Keratinocyte (primary cell): Measurements from ENCODE around the gene EEF1AKMT1. TPM values are rescaled to one million over a fixed set of nuclear protein-coding genes. Genes with fewer than 3 reads are reported as not detected.
A peak's percentile ranks its signal among the peaks of the same experiment; 100 is the strongest.

Source experiments
- DNase-seq: peaks from one replicate; pipeline ENCODE4 v3.0.0-alpha.2; 2011; ENCODE audit warnings: low read depth, missing footprints, low spot score
- FAIRE-seq: peaks from 2 replicates; lab custom pipeline; 2011; peaks lifted over from hg19 to GRCh38; lab: Jason Lieb, UNC
- H2AFZ ChIP-seq: 2 replicates; pipeline ENCODE4 v1.6.0; 2012; ENCODE audit warnings: low read length, control low read depth, inconsistent platforms; ENCODE audit not compliant: control insufficient read depth
- H3K27ac ChIP-seq: 2 replicates; pipeline ENCODE4 v1.5.1; 2011; ENCODE audit warnings: low read length; ENCODE audit not compliant: control insufficient read depth, insufficient read depth
- H3K27me3 ChIP-seq: 3 replicates; pipeline ENCODE4 v1.6.0; 2011; ENCODE audit warnings: low read length; ENCODE audit not compliant: control insufficient read depth, insufficient read depth; ENCODE audit errors: extremely low read depth
- H3K36me3 ChIP-seq, 2 experiments: 2 replicates in 1 of 2; 3 replicates in 1 of 2; pipeline ENCODE4 v1.5.1; 2011; ENCODE audit warnings: low read length in 2 of 2, mild to moderate bottlenecking in 1 of 2; ENCODE audit not compliant: control insufficient read depth in 2 of 2, insufficient read depth in 2 of 2; ENCODE audit errors: extremely low read depth in 1 of 2
- H3K4me1 ChIP-seq: 3 replicates; pipeline ENCODE4 v1.5.1; 2011; ENCODE audit warnings: low read length; ENCODE audit not compliant: control insufficient read depth, insufficient read depth; ENCODE audit errors: extremely low read depth
- H3K4me2 ChIP-seq: 3 replicates; pipeline ENCODE4 v1.6.0; 2011; ENCODE audit warnings: low read depth, low read length; ENCODE audit not compliant: control insufficient read depth, insufficient read depth; ENCODE audit errors: extremely low read depth
- H3K4me3 ChIP-seq, 3 experiments: fragments of 200-600 bp in 1 of 3; sonication (generic) in 1 of 3; 2 replicates in 2 of 3; 3 replicates in 1 of 3; pipeline ENCODE4 v1.5.1; 2011 to 2016; ENCODE audit warnings: low read length in 3 of 3, mild to moderate bottlenecking in 3 of 3, control low read depth in 2 of 3, inconsistent platforms in 1 of 3, low read depth in 1 of 3, mixed read lengths in 1 of 3, mixed run types in 1 of 3, moderate library complexity in 1 of 3; ENCODE audit not compliant: control insufficient read depth in 2 of 3, insufficient read depth in 2 of 3; ENCODE audit errors: extremely low read depth in 1 of 3
- H3K79me2 ChIP-seq: 2 replicates; pipeline ENCODE4 v1.6.0; 2012; ENCODE audit warnings: low read length; ENCODE audit not compliant: control insufficient read depth, insufficient read depth
- H3K9ac ChIP-seq: 3 replicates; pipeline ENCODE4 v1.6.0; 2011; ENCODE audit warnings: low read length; ENCODE audit not compliant: control insufficient read depth, insufficient read depth; ENCODE audit errors: extremely low read depth
- H3K9me1 ChIP-seq: 3 replicates; pipeline ENCODE4 v1.6.0; 2011; ENCODE audit warnings: low read length; ENCODE audit not compliant: control insufficient read depth, insufficient read depth; ENCODE audit errors: extremely low read depth
- H3K9me3 ChIP-seq: 2 replicates; pipeline ENCODE4 v1.5.1; 2012; ENCODE audit warnings: low read depth, low read length; ENCODE audit not compliant: control insufficient read depth
- H4K20me1 ChIP-seq: 3 replicates; pipeline ENCODE4 v1.6.0; 2011; ENCODE audit warnings: low read length; ENCODE audit not compliant: control insufficient read depth, insufficient read depth; ENCODE audit errors: extremely low read depth
- CTCF ChIP-seq, 3 experiments: IDR thresholded peaks in 1 of 3; conservative IDR thresholded peaks in 1 of 3; optimal IDR thresholded peaks in 1 of 3; 2 replicates in 2 of 3; 3 replicates in 1 of 3; pipeline versions ENCODE3 to v1.5.1; 2011; ENCODE audit warnings: low read length in 3 of 3, mild to moderate bottlenecking in 3 of 3, moderate library complexity in 2 of 3, control low read depth in 1 of 3, inconsistent platforms in 1 of 3; ENCODE audit not compliant: insufficient read depth in 2 of 3; ENCODE audit errors: extremely low read depth in 1 of 3
- EZH2 ChIP-seq: IDR thresholded peaks from one replicate; pipeline ENCODE4 v1.6.1; 2012; ENCODE audit warnings: inconsistent platforms, mild to moderate bottlenecking, low read length, moderate library complexity
- dilution Hi-C: fragments of 300-500 bp; cut with MboI; formaldehyde crosslinking; loops from one replicate; pipeline ENCODE4 v1.7.0; 2020; ENCODE audit warnings: low sequenced_read_pairs; ENCODE audit not compliant: extremely low pct_ligation_motif_present
- polyA plus RNA-seq, 5 experiments: library from polyadenylated mRNA; depleted of rRNA in 3 of 5; stranded (reverse) in 3 of 5; stranded (forward) in 1 of 5; unstranded in 1 of 5; fragments of >200 nt; gene quantifications; 1 replicate in 1 of 5; 2 replicates in 3 of 5; 3 replicates in 1 of 5; pipeline versions ENCODE4 v1.2.1 to v1.2.3, GENCODE V29; 2011 to 2012; ENCODE audit warnings: missing spikeins in 2 of 5, low read depth in 1 of 5, low replicate concordance in 1 of 5

The EEF1AKMT1 gene
- polyA plus RNA-seq, 1 donor (not counting 4 experiments of a cell fraction or from before 2014, with no cell fraction given) = 10.1 TPM

DNA sequence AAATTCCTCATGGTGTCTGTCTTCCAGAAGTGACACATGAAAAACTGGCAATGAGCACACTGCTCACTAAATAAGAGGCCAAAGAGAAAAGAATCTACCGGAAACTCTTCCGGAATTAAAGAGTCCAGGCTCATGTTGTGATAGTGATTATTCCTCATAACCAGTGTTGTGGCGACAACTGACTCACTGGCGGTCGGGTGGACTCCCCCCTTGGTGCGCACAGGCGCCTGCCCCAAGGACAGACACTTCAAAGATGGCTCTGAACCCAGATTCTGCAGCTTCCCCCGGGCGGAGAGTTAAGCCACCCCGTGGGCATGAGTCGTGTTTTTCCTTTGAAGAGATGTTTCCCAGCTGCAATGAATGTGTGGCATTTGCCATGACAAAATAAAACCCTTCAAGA is 60.0 kb downstream of the EEF1AKMT1 start:
- Histone ChIP-seq H3K9me3 (no peaks in the 10 kb centered on the region), H3K27ac (no peak overlapping the region), H3K4me1 (no peaks in the 10 kb centered on the region), H3K27me3 (peaks cover 15% of the 10 kb centered on the region), H3K9me1 (no peaks in the 10 kb centered on the region), H3K79me2 (no peaks in the 10 kb centered on the region), H3K4me3 (no peak overlapping the region), H3K36me3 (no peaks in the 10 kb centered on the region), H3K9ac (no peak overlapping the region), H4K20me1 (no peaks in the 10 kb centered on the region), H2AFZ (no peak overlapping the region), H3K4me2 (no peak overlapping the region)
- FAIRE-seq (no peak), DNase-seq (no peak)
- TF ChIP-seq EZH2 (no peak), CTCF (optimal IDR thresholded peaks at IDR 0.05 in 1 of 3, IDR thresholded peaks at IDR 0.05 in 1 of 3, conservative IDR thresholded peaks at IDR 0.05 in 1 of 3; ENCODE audit: extremely low read depth in 1 of 3, insufficient read depth in 2 of 3, low read length in 3 of 3) (no peak)
- dilution Hi-C loops = no loop called here

DNA sequence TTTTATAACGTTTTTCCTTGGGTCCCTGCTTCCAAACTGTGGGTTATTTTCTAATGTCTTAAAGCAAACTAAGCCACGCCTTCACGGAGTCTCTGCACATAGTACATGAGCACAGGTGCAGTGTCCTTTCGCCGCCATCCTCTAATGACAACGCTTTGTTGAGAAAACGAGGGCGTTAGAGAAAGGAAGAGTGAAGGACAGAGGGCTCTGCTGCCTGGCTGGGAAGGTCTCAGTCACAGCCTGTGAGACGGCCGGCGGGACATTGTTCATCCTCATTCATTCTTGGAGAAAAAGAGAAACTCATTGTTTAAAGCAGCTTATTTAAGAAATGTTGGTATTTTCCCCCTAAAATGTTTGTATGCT is 60.8 kb downstream of the EEF1AKMT1 start:
- peak overlapping the region; percentile 33 for H2AFZ ChIP-seq
- dilution Hi-C loops = no loop called here
- no peaks in the 10 kb centered on the region for H3K4me1 ChIP-seq
- peaks cover 15% of the 10 kb centered on the region for H3K27me3 ChIP-seq
- no peaks in the 10 kb centered on the region for H3K36me3 ChIP-seq
- no peaks in the 10 kb centered on the region for H3K9me1 ChIP-seq
- FAIRE-seq = no peak
- no peaks in the 10 kb centered on the region for H3K79me2 ChIP-seq
- peak overlapping the region; percentile 44 for H3K4me2 ChIP-seq
- no peak overlapping the region for H3K4me3 ChIP-seq
- no peak overlapping the region for H3K9ac ChIP-seq
- H4K20me1 ChIP-seq = no peaks in the 10 kb centered on the region
- DNase-seq = no peak
- no peak overlapping the region for H3K27ac ChIP-seq
- TF ChIP-seq CTCF (optimal IDR thresholded peaks at IDR 0.05 in 1 of 3, IDR thresholded peaks at IDR 0.05 in 1 of 3, conservative IDR thresholded peaks at IDR 0.05 in 1 of 3; ENCODE audit: extremely low read depth in 1 of 3, insufficient read depth in 2 of 3, low read length in 3 of 3) (no peak), EZH2 (no peak)
- H3K9me3 ChIP-seq = no peaks in the 10 kb centered on the region
